Panc1 (cell line): ENCODE results near the gene MPP3.

Source experiments
- CTCF ChIP-seq: fragments of 450-650 bp; IDR thresholded peaks from 2 replicates; pipeline ENCODE4 v1.5.1; 2017; ENCODE audit warnings: mild to moderate bottlenecking
- POLR2AphosphoS5 ChIP-seq: IDR thresholded peaks from 2 replicates; pipeline ENCODE4 v1.6.1; 2012; ENCODE audit warnings: mild to moderate bottlenecking, low read depth, low read length, moderate library complexity

- TF ChIP-seq CTCF (no peak), POLR2AphosphoS5 (no peak)
Measured at GRCh38 chr17:43767713-43768059, 65.3 kb downstream of the MPP3 start.
